HepG2 (cell line): ENCODE results near the gene SMAD6. TPM values are rescaled to one million over a fixed set of nuclear protein-coding genes. Genes with fewer than 3 reads are reported as not detected.

Experiments
- ATAC-seq: fragments of 200-7000 bp; cut with Tn5 transposase; 3 replicates; pipeline ENCODE4 v1.9.1; 2020; ENCODE audit warnings: mild to moderate bottlenecking, moderate library complexity
- BruUV-seq: library from RNA; stranded (reverse); fragments of 400-500 nt; replicated peaks from 2 replicates; lab custom pipeline; 2021; lab: Mats Ljungman, UMichigan
- CTCF ChIA-PET: fragments of 300-600 bp; formaldehyde crosslinking; extraction: SDS; loops from one replicate; lab custom pipeline; 2021; ENCODE audit warnings: low total read pairs, inconsistent platforms, low intra/inter-chr PET ratio; lab: Yijun Ruan, JAX
- POLR2A ChIA-PET: fragments of 350-600 bp; sonication (Branson Sonifier 250); formaldehyde crosslinking; loops from one replicate; lab custom pipeline; 2020; ENCODE audit warnings: antibody characterized with exemption, inconsistent platforms; lab: Yijun Ruan, JAX
- DNase-seq: peaks from one replicate; pipeline ENCODE4 v3.0.0-alpha.2; 2015; ENCODE audit warnings: low spot score
- FAIRE-seq: peaks from 3 replicates; lab custom pipeline; 2011; peaks lifted over from hg19 to GRCh38; lab: Jason Lieb, UNC
- H2AFZ ChIP-seq: one replicate; pipeline ENCODE4 v1.6.1; 2011; ENCODE audit warnings: low read length, inconsistent platforms
- H3K27ac ChIP-seq: fragments of 300-600 bp; 3 replicates; pipeline ENCODE4 v1.8.0; 2011; ENCODE audit warnings: mixed run types, mild to moderate bottlenecking, mixed read lengths, low read length, inconsistent platforms; ENCODE audit not compliant: insufficient read depth; ENCODE audit errors: extremely low read length
- H3K27me3 ChIP-seq, 2 experiments: fragments of 200-600 bp in 1 of 2; 2 replicates in 1 of 2; 3 replicates in 1 of 2; pipeline versions ENCODE4 v1.6.0 to v1.8.0; 2011; ENCODE audit warnings: low read length in 2 of 2, mild to moderate bottlenecking in 2 of 2, moderate library complexity in 2 of 2, inconsistent platforms in 1 of 2; ENCODE audit not compliant: insufficient read depth in 2 of 2, control insufficient read depth in 1 of 2
- H3K36me3 ChIP-seq, 2 experiments: fragments of 200-600 bp in 1 of 2; replicated peaks in 1 of 2; 2 replicates in 1 of 2; 3 replicates in 1 of 2; pipeline versions ENCODE4 v1.5.1 to v1.8.0; 2011; ENCODE audit warnings: low read length in 2 of 2, inconsistent platforms in 1 of 2; ENCODE audit not compliant: insufficient read depth in 2 of 2, control insufficient read depth in 1 of 2
- H3K4me1 ChIP-seq: 2 replicates; pipeline ENCODE4 v1.5.1; 2012; ENCODE audit warnings: low read length, inconsistent platforms; ENCODE audit not compliant: insufficient read depth
- H3K4me2 ChIP-seq: 2 replicates; pipeline ENCODE4 v1.6.0; 2011; ENCODE audit warnings: low read depth, low read length, inconsistent platforms
- H3K4me3 ChIP-seq, 3 experiments: fragments of 200-600 bp in 1 of 3; sonication (generic), shearing (Covaris generic) in 1 of 3; replicated peaks in 1 of 3; 2 replicates each; pipeline ENCODE4 v1.5.1; 2011 to 2016; ENCODE audit warnings: low read length in 3 of 3, inconsistent platforms in 2 of 3, low read depth in 2 of 3, mild to moderate bottlenecking in 2 of 3, control low read depth in 1 of 3, mixed read lengths in 1 of 3; ENCODE audit not compliant: insufficient read depth in 1 of 3
- H3K79me2 ChIP-seq: one replicate; pipeline ENCODE4 v1.6.1; 2011; ENCODE audit warnings: low read length, inconsistent platforms; ENCODE audit not compliant: insufficient read depth
- H3K9ac ChIP-seq: 2 replicates; pipeline ENCODE4 v1.6.0; 2011; ENCODE audit warnings: mild to moderate bottlenecking, low read depth, low read length, inconsistent platforms; ENCODE audit not compliant: insufficient read depth
- H3K9me3 ChIP-seq: 2 replicates; pipeline ENCODE4 v1.5.1; 2012; ENCODE audit warnings: mild to moderate bottlenecking, low read length
- H4K20me1 ChIP-seq: 2 replicates; pipeline ENCODE4 v1.6.0; 2011; ENCODE audit warnings: inconsistent platforms, mild to moderate bottlenecking, low read length, moderate library complexity; ENCODE audit not compliant: insufficient read depth
- HNF4G ChIP-seq, 2 experiments: sonication (generic) in 1 of 2; formaldehyde crosslinking in 1 of 2; IDR thresholded peaks; 2 replicates each; pipeline versions ENCODE4 v1.4.0 to v1.6.1; 2011 to 2020; ENCODE audit warnings: borderline replicate concordance in 2 of 2, low read depth in 2 of 2, mild to moderate bottlenecking in 2 of 2, low read length in 1 of 2, missing genetic modification reagents in 1 of 2, moderate library complexity in 1 of 2
- MYC ChIP-seq: sonication (generic); formaldehyde crosslinking; IDR thresholded peaks from 2 replicates; pipeline ENCODE4 v1.9.0; 2021; ENCODE audit warnings: missing genetic modification reagents, borderline replicate concordance
- SIN3A ChIP-seq: IDR thresholded peaks from 2 replicates; pipeline ENCODE4 v1.6.1; 2011; ENCODE audit warnings: low read depth, mild to moderate bottlenecking, control low read depth, low read length, borderline replicate concordance
- TCF7 ChIP-seq: sonication (generic); IDR thresholded peaks from 2 replicates; pipeline ENCODE4 v1.6.1; 2016; ENCODE audit warnings: antibody characterized with exemption, low read depth
- ZFX ChIP-seq: sonication (generic); formaldehyde crosslinking; IDR thresholded peaks from 2 replicates; pipeline ENCODE4 v1.4.0; 2020; ENCODE audit warnings: mild to moderate bottlenecking, low read depth, missing genetic modification reagents, moderate library complexity
- ZNF263 ChIP-seq: sonication (generic); formaldehyde crosslinking; IDR thresholded peaks from 2 replicates; pipeline ENCODE4 v1.4.0; 2020; ENCODE audit warnings: missing genetic modification reagents
- ZNF567 ChIP-seq: sonication (generic); formaldehyde crosslinking; IDR thresholded peaks from 2 replicates; pipeline ENCODE4 v1.8.1; 2023; ENCODE audit warnings: mild to moderate bottlenecking, missing genetic modification reagents, borderline replicate concordance
- WGBS: methylation state at CpG from one replicate; pipeline ENCODE4 v1.1.6; 2017; ENCODE audit warnings: low lambda C conversion rate; 5-methylcytosine and 5-hydroxymethylcytosine counted together
- in situ Hi-C: cut with HindIII; loops from 2 replicates; pipeline ENCODE4 v1.10.0; 2017; ENCODE audit warnings: low pct_unique_long_range_greater_than_20kb; ENCODE audit not compliant: extremely low pct_ligation_motif_present
- intact Hi-C: fragments of 100-400 bp; cut with micrococcal nuclease; formaldehyde crosslinking; loops from one replicate; pipeline ENCODE4 v1.10.0; 2022; ENCODE audit not compliant: unreplicated experiment
- polyA plus RNA-seq, 8 experiments: library from polyadenylated mRNA; depleted of rRNA in 3 of 8; stranded (reverse) in 7 of 8; unstranded in 1 of 8; fragments of >200 nt; fragmentation: Illumina TruSeq in 4 of 8; extraction: Trizol in 4 of 8; gene quantifications; 2 replicates each; pipeline versions ENCODE4 v1.2.1 to v1.2.3, GENCODE V29; 2011 to 2016; ENCODE audit warnings: low read depth in 4 of 8, missing spikeins in 1 of 8, mixed read lengths in 1 of 8; ENCODE audit not compliant: insufficient read depth in 1 of 8
- total RNA-seq, 5 experiments: library from RNA; depleted of rRNA; stranded (reverse); fragments of >200 nt; fragmentation: Illumina TruSeq; extraction: Trizol; gene quantifications; 2 replicates each; pipeline ENCODE4 v1.2.3, GENCODE V29; 2016; ENCODE audit warnings: low read depth in 1 of 5
- TF ChIP-seq, protein P1 (sequence below): sonication (generic); formaldehyde crosslinking; IDR thresholded peaks from 2 replicates; pipeline ENCODE4 v1.5.1; 2020; ENCODE audit warnings: mild to moderate bottlenecking, missing genetic modification reagents, moderate library complexity
- TF ChIP-seq, protein P2 (sequence below): sonication (generic); formaldehyde crosslinking; IDR thresholded peaks from 2 replicates; pipeline ENCODE4 v1.9.0; 2022; ENCODE audit warnings: missing genetic modification reagents, mild to moderate bottlenecking, borderline replicate concordance

SMAD6 gene
- total and polyA plus RNA-seq, 2 of the 13 experiments (the other 11 are each of a cell fraction or from before 2014, with no cell fraction given), result 3.3 to 4.4 TPM

DNA sequence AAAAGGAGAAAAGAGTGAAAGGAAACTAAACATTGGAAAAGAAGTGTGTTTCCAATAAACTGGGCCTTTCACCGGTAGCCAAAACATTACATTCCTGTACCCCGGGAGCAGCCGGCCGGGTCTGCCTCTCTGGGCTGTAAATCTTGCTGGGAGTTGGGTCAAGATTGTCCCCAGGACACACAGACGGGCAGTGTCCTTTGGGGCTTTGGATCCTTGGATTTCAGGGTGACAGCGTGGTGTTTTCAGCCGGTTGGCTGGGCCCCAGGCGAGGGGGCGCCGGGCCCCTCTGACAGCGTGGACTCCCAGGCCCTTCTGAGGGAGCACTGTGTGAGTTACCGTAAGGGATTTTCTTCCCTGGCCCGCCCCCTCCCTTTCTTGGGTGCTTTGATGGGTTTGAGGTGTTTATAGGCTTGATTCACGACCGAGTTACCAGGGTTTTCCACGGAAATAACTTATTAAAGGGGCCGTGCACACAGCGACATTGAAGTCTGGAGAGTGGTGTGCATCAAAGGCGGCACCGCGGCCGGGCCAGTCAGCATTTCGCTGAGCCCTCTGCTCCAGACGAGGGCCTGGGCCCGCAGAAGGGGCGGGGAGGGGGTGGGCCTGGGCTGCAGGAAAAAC lies 27.4 kb downstream of the SMAD6 start:
- H2AFZ ChIP-seq, result no peak overlapping the region
- H3K36me3 ChIP-seq, result peaks cover 2 to 7% of the 10 kb centered on the region in 2 experiments; a peak in 2 of 5 replicates
- no TSS peak for BruUV-seq
- DNase-seq (no peak), FAIRE-seq (no peak), ATAC-seq (peak; percentile 67)
- ChIA-PET POLR2A (interaction anchor here (0.6 to 2.0 kb wide), 2 partner anchors 14 to 41 kb away, joined by 3 to 5 read pairs; no protein-coding TSS in a partner anchor), CTCF (no interaction called here)
- H3K4me3 ChIP-seq, result peak overlapping the region; percentile 33 to 38 (median 38); a peak in 5 of 6 replicates
- H4K20me1 ChIP-seq, result no peaks in the 10 kb centered on the region
- H3K4me1 ChIP-seq, result peaks cover 46% of the 10 kb centered on the region
- H3K4me2 ChIP-seq, result peak overlapping the region; percentile 52
- TF ChIP-seq SIN3A (no peak), MYC (CRISPR knock-in tag) (peak; percentile 29; the same call in 1 of the 2 replicates), HNF4G (IDR thresholded peaks at IDR 0.05; ENCODE audit: borderline replicate concordance, low read depth, low read length) (no peak), HNF4G (CRISPR knock-in tag; IDR thresholded peaks at IDR 0.05; ENCODE audit: borderline replicate concordance, low read depth) (no peak), ZNF263 (CRISPR knock-in tag) (peak; percentile 65; the same call in 1 of the 2 replicates), ZNF567 (CRISPR knock-in tag) (no peak), TCF7 (peak; percentile 38; the same call in 1 of the 2 replicates), ZFX (CRISPR knock-in tag) (peak; percentile 14; the same call in 1 of the 2 replicates)
- TF ChIP-seq, protein P1, sequence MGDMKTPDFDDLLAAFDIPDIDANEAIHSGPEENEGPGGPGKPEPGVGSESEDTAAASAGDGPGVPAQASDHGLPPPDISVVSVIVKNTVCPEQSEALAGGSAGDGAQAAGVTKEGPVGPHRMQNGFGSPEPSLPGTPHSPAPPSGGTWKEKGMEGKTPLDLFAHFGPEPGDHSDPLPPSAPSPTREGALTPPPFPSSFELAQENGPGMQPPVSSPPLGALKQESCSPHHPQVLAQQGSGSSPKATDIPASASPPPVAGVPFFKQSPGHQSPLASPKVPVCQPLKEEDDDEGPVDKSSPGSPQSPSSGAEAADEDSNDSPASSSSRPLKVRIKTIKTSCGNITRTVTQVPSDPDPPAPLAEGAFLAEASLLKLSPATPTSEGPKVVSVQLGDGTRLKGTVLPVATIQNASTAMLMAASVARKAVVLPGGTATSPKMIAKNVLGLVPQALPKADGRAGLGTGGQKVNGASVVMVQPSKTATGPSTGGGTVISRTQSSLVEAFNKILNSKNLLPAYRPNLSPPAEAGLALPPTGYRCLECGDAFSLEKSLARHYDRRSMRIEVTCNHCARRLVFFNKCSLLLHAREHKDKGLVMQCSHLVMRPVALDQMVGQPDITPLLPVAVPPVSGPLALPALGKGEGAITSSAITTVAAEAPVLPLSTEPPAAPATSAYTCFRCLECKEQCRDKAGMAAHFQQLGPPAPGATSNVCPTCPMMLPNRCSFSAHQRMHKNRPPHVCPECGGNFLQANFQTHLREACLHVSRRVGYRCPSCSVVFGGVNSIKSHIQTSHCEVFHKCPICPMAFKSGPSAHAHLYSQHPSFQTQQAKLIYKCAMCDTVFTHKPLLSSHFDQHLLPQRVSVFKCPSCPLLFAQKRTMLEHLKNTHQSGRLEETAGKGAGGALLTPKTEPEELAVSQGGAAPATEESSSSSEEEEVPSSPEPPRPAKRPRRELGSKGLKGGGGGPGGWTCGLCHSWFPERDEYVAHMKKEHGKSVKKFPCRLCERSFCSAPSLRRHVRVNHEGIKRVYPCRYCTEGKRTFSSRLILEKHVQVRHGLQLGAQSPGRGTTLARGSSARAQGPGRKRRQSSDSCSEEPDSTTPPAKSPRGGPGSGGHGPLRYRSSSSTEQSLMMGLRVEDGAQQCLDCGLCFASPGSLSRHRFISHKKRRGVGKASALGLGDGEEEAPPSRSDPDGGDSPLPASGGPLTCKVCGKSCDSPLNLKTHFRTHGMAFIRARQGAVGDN (CRISPR knock-in tag), result peak; percentile 46
- TF ChIP-seq, protein P2, sequence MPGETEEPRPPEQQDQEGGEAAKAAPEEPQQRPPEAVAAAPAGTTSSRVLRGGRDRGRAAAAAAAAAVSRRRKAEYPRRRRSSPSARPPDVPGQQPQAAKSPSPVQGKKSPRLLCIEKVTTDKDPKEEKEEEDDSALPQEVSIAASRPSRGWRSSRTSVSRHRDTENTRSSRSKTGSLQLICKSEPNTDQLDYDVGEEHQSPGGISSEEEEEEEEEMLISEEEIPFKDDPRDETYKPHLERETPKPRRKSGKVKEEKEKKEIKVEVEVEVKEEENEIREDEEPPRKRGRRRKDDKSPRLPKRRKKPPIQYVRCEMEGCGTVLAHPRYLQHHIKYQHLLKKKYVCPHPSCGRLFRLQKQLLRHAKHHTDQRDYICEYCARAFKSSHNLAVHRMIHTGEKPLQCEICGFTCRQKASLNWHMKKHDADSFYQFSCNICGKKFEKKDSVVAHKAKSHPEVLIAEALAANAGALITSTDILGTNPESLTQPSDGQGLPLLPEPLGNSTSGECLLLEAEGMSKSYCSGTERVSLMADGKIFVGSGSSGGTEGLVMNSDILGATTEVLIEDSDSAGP (CRISPR knock-in tag), result peak; percentile 53; the same call in 1 of the 2 replicates
- peaks cover 2% of the 10 kb centered on the region for H3K79me2 ChIP-seq
- 52% methylated on average over 19 of the region's 26 CpGs for WGBS
- H3K9ac ChIP-seq, result peak overlapping the region; percentile 40; the same call in 1 of the 2 replicates
- H3K27me3 ChIP-seq, result no peaks in the 10 kb centered on the region
- intact Hi-C loops, result no loop called here
- no peaks in the 10 kb centered on the region for H3K9me3 ChIP-seq
- in situ Hi-C loops, result no loop called here
- peak overlapping the region; percentile 42 for H3K27ac ChIP-seq
